ENCODE data around the gene CKAP2.
"Not testable (repeated sequence)": the region's sequence is repeated elsewhere in the genome, so short reads cannot be mapped to it uniquely, and the experiment has no call there.

Gene CKAP2

DNA sequence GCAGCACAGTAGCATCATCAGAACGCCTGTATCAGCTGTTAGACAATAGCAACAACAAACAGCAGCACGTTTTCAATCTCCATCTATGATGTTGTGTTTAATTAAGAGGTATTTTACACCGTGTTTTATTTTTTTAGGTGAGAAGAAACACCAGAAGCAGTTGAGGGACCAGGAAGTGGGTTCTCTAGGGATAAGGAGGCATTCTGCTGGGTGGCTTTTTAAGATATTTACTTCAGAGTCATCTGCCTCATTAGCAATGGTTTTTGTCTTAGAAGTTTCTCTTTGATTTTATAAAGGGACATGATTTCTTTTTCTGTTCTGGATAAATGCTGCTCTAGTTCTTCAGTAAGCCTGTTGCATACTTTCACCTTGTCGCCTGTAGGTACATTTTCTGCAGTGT, 8.2 kb downstream of the CKAP2 start:
- Histone ChIP-seq H3K4me3 (no peak overlapping the region), H4K20me1 (peaks cover 0 to 54% (median 32%) of the 10 kb centered on the region in 11 experiments; a peak in 13 of 22 replicates), H3K27me3 (no peaks in the 10 kb centered on the region), H3K4me1 (peaks cover 0 to 38% (median 16%) of the 10 kb centered on the region in 10 experiments; a peak in 17 of 20 replicates), H3K9me3 (replicated peaks in 1 of 11) (peaks cover 0 to 6% (median 0%) of the 10 kb centered on the region in 11 experiments; a peak in 2 of 22 replicates), H3K27ac (no peak overlapping the region), H3K36me3 (peaks cover 81 to 100% (median 98%) of the 10 kb centered on the region in 11 experiments), H3K4me2 (0 out of 22 replicates have a peak overlapping the region, but pooled peaks of 1 of the 11 experiments have one; percentile 24), H3K9ac (no peak overlapping the region)
- TF ChIP-seq Cebpa-rat (IDR thresholded peaks at IDR 0.05), result no peak

DNA sequence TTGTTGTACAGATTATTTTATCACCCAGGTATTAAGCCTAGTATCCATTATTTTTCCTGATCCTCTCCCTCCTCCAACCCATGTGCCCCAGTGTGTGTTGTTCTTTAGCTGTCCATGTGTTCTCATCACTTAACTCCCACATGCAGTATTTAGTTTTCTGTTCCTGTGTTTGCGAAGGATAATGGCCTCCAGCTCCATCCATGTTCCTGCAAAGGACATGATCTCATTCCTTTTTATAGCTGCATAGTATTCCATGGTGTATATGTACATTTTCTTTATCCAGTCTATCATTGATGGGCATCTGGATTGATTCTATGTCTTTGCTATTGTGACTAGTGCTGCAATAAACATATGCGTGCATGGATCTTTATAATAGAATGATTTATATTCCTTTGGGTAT, 13.2 kb downstream of the CKAP2 start:
- not testable (repeated sequence) for H3K9ac ChIP-seq; H3K4me2 ChIP-seq; H3K27me3 ChIP-seq; H3K4me3 ChIP-seq; H3K9me3 ChIP-seq (replicated peaks in 1 of 11); H3K27ac ChIP-seq; H3K4me1 ChIP-seq
- Histone ChIP-seq H3K36me3 (peaks cover 87 to 100% (median 96%) of the 10 kb centered on the region in 11 experiments), H4K20me1 (peaks cover 0 to 12% (median 9%) of the 10 kb centered on the region in 11 experiments; a peak in 9 of 22 replicates)

DNA sequence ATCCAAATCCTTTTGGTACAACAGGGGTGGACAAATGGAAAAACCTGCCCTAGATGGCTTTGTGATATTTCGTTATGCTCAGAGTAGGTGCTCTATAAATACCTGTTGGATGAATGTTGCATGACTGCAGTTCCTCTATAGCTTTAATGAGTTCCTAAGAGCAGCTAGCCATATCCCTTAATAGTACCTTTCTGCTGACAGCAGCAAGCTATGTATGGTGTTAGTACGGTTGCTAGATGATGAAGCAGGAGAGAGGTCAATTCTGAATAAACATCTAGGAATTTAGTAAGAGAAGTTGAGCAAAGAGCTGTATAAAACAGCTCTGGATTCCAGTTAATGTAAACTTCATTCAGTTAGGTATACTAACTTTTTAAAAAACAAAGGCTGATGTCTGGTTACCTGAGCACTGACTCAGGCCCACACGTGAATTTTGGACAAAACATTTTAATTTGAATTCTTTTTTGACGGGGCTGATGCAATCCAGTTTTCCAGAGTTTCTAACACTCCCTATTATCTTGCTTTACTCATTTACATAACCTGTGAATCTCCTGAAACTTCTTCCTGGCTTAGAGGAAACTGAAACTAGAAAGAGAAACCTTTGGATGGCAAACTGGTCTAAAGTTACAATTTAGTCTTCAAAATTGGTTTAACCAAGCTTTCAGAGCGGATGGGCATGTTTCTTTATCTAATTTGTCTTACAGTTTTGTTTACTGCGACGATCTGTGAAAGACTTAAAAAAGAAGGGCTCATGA, 25.6 kb downstream of the CKAP2 start:
- not testable (repeated sequence) for H3K27ac ChIP-seq; H3K4me3 ChIP-seq; H3K27me3 ChIP-seq; H4K20me1 ChIP-seq; H3K4me1 ChIP-seq; H3K9ac ChIP-seq; H3K4me2 ChIP-seq; H3K9me3 ChIP-seq (replicated peaks in 1 of 11)
- peaks cover 9 to 24% (median 14%) of the 10 kb centered on the region in 11 experiments for H3K36me3 ChIP-seq

DNA sequence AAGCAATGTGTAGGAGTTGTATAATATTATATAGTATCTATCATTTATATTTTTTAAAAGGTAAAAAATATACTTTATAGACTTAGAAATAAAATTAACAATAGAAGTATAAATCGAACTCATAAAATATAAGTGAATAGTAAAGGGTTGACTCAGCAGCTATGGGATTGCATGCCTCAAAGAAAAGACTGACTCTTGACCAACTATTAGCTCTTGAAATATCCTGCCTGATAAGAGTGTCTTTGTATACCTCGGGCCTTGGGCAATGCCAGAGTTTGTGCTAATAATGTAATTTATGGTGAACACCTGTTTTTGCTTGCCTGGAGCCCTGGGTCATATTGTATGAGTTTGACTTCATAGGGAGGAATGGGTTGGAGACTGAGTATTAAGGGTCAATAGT, 31.8 kb downstream of the CKAP2 start:
- H3K4me1 ChIP-seq; H3K4me2 ChIP-seq; H4K20me1 ChIP-seq; H3K9ac ChIP-seq; H3K27ac ChIP-seq; H3K27me3 ChIP-seq; H3K4me3 ChIP-seq; H3K36me3 ChIP-seq; H3K9me3 ChIP-seq (replicated peaks in 1 of 11): not testable (repeated sequence)

DNA sequence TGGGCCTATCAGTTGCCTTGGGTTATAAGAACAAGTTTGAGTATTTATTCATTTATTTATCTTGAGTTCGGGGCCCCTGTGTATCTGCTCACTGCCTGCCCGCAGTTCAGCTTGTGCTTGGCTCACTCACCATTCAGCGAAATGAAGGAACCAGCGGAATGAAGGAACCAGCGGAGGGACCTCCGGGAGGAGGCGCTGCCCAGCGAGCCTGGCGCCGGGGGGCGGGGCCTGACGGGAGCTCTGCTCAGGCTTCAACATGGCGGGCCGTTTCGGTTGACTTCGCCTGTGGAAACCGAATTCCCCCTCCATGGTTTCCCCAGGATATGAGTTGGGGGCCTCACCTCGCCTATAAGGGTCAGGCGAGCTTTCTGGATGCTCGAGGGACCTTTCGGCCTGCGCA, 33.5 kb downstream of the CKAP2 start:
- H4K20me1 ChIP-seq; H3K27me3 ChIP-seq; H3K36me3 ChIP-seq; H3K4me3 ChIP-seq; H3K27ac ChIP-seq; H3K9me3 ChIP-seq (replicated peaks in 1 of 11); H3K9ac ChIP-seq; H3K4me1 ChIP-seq; H3K4me2 ChIP-seq: not testable (repeated sequence)

DNA sequence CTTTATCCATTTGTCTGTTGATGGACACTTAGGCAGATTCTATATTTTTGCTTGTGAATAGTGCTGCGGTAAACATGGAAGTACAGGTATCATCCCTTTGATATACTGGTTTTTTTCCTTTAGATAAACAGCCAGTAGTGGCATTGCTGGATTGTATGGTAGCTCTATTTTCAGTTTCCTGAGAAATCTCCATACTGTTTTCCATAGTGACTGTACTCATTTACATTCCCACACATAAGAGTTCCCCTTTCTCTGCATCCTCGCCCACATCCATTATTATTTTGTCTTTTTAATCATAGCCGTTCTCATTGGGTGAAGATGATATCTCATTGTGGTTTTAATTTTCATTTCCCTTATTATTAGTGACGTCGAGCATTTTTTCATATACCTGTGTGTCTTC, 35.7 kb downstream of the CKAP2 start:
- not testable (repeated sequence) for H3K4me3 ChIP-seq; H3K27me3 ChIP-seq; H3K9me3 ChIP-seq (replicated peaks in 1 of 11)

DNA sequence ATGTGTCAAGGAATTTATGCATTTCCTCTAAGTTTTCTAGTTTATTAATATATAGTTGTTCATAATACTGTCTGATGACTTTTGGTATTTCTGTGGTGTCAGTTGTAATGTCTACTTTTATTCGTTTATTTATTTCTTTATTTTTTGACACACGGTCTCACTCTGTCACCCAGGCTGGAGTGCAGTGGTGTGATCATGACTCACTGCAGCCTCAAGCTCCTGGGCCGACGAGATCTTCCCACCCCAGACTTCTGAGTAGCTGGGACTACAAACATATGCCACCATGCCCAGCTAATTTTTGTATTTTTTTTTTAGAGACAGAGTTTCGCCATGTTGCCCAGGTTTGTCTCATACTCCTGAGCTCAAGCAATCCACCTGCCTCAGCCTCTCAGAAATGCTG, 39.0 kb downstream of the CKAP2 start:
- H3K4me2 ChIP-seq; H3K4me3 ChIP-seq; H4K20me1 ChIP-seq; H3K27ac ChIP-seq; H3K27me3 ChIP-seq; H3K9me3 ChIP-seq (replicated peaks in 1 of 11); H3K9ac ChIP-seq; H3K36me3 ChIP-seq; H3K4me1 ChIP-seq: not testable (repeated sequence)

More for the DNA sequence above, 35.7 kb downstream of the CKAP2 start:
- H3K4me1 ChIP-seq, H3K36me3 ChIP-seq, H3K9ac ChIP-seq, H3K4me2 ChIP-seq, H4K20me1 ChIP-seq, H3K27ac ChIP-seq: not testable (repeated sequence)

DNA sequence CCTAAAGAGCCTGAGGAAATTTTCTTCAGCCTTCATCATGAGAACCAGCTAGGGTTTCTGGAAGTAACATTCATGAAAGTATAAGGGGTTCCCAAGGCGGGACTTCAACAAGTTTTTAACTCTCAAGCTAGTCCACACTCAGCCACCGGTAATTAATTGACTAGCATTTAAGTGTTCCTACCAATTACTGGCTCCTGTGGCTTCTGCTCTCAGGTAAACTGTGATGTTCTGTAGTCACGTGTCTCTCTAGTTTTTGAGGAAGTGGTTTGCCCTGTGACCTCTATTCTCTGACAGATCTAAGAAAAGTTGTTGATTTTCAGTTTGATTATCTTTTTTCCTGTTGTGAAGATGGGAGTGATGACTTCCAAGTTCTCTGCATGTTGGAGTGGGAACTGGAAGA, 42.7 kb downstream of the CKAP2 start:
- H3K4me3 ChIP-seq, H3K27me3 ChIP-seq, H4K20me1 ChIP-seq, H3K4me1 ChIP-seq, H3K9ac ChIP-seq, H3K27ac ChIP-seq, H3K4me2 ChIP-seq, H3K36me3 ChIP-seq: not testable (repeated sequence)
- H3K9me3 ChIP-seq (replicated peaks in 1 of 11), result peaks cover 10 to 12% (median 11%) of the 10 kb centered on the region in 11 experiments

DNA sequence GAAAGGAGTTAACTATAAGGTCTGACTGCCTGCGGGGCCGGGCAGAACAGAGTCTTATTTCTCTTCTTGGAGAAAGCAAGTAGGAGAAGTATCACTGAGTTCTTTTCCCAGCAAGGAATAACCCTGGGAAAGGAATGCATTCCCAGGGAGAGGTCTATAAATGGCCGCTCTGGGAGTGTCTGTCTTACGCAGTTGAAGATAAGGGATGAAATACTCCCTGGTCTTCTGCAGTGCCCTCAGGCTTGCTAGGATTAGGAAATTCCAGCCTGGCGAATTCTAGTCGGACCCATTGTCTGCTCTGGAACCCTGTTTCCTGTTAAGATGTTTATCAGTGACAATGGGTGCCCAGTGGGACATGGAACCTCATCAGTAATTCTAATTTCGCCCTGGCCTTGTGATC, 47.0 kb downstream of the CKAP2 start:
- peaks cover 13 to 22% (median 20%) of the 10 kb centered on the region in 11 experiments for H3K9me3 ChIP-seq (replicated peaks in 1 of 11)
- H3K4me3 ChIP-seq, H3K4me2 ChIP-seq, H3K36me3 ChIP-seq, H4K20me1 ChIP-seq, H3K27ac ChIP-seq, H3K9ac ChIP-seq, H3K4me1 ChIP-seq, H3K27me3 ChIP-seq: not testable (repeated sequence)

DNA sequence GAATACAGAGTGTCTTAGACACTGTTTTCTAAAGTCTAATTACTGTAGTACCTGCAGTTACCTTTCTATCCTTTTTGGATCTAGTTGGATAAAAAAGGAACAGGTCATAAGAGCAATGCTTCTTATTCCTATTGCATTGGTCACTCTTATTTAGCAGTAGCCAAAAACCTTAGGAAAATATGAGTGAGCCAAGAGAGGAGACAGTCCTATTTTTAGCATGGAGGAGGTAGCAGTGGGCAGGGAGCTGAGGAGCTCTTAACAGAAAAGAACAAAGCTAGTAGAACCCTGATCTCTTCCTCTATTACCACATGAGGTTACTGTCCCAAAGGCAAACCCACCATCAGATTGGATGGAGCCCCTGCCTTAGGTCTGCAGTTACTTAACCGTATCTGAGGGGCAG, 50.6 kb downstream of the CKAP2 start:
- H3K4me3 ChIP-seq, H3K27me3 ChIP-seq: not testable (repeated sequence)
- peaks cover 17 to 28% (median 22%) of the 10 kb centered on the region in 11 experiments for H3K9me3 ChIP-seq (replicated peaks in 1 of 11)

DNA sequence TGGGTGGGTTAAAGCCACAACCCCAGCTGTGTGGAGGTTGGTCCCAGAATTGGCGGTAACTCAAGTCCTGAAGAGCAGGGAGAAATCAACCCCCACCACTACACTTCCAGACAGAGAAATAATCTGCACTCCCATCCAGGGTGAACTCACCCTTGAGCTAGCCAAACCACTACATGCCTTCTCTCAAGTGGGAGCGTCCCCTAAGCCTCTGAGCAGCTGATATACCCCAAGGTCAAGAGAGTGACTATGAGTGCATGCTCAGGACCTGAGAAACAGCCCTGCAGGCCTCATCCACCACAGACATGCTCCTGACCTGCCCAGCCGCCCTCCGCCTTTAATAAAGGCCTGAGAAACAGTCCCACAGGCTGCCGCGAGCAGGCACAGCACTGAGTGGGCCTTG, 54.3 kb downstream of the CKAP2 start:
- H4K20me1 ChIP-seq, H3K4me3 ChIP-seq, H3K9ac ChIP-seq, H3K4me1 ChIP-seq, H3K27me3 ChIP-seq, H3K27ac ChIP-seq, H3K4me2 ChIP-seq, H3K36me3 ChIP-seq: not testable (repeated sequence)
- peaks cover 5 to 17% (median 12%) of the 10 kb centered on the region in 11 experiments; a peak in 19 of 22 replicates for H3K9me3 ChIP-seq (replicated peaks in 1 of 11)

More for the DNA sequence above, 50.6 kb downstream of the CKAP2 start:
- not testable (repeated sequence) for H3K4me1 ChIP-seq, H3K36me3 ChIP-seq, H3K9ac ChIP-seq, H3K27ac ChIP-seq, H4K20me1 ChIP-seq, H3K4me2 ChIP-seq

DNA sequence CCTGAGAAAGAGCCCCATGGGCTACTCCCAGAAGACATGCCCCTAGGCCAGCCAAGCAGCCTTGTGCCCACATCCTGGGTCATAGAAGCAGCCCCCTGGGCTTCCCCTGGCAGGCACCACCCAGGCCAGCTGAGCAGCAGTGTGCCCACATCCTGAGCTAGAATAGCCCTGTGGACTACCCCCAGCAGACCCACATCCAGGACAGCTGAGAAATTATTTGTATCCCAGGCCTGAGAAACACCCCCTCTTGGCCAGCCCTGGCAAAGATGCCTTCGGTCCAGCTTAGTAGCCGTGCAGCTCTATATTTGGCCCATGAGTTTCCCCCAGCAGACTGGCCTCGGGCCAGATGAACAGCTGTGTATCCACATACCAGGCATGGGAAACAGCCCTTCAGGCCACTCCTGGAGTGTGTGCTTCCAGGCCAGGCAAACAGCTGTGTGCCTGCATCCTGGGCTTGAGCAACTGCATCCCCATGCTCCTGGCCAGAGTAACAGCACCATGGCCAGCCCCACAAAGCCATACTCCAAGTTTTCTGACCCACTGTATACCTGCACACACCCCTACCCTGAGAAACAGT, 55.0 kb downstream of the CKAP2 start:
- peaks cover 5 to 17% (median 12%) of the 10 kb centered on the region in 11 experiments; a peak in 19 of 22 replicates for H3K9me3 ChIP-seq (replicated peaks in 1 of 11)
- H3K4me3 ChIP-seq, H3K36me3 ChIP-seq, H3K27ac ChIP-seq, H3K27me3 ChIP-seq, H3K9ac ChIP-seq, H4K20me1 ChIP-seq, H3K4me2 ChIP-seq, H3K4me1 ChIP-seq: not testable (repeated sequence)

DNA sequence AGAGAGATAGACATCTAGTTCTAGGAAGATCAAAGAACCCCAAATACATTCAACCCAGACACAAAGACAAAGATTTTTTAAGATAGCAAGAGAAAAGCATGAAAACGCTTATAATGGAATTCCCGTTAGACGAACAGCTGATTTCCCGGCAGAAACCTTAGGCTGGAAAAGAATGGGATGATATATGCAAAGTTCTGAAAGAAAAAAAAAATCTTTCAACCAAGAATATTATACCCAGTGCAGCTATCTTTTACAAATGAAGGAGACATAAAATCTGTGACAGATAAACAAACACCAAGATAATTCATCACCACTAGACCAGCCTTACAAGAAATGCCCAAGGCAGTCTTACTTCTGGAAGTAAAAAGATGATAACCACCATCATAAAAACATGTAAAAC, 56.3 kb downstream of the CKAP2 start:
- peaks cover 5 to 17% (median 12%) of the 10 kb centered on the region in 11 experiments; a peak in 19 of 22 replicates for H3K9me3 ChIP-seq (replicated peaks in 1 of 11)
- H3K4me1 ChIP-seq, H3K27me3 ChIP-seq, H3K4me3 ChIP-seq, H4K20me1 ChIP-seq, H3K4me2 ChIP-seq, H3K27ac ChIP-seq, H3K9ac ChIP-seq, H3K36me3 ChIP-seq: not testable (repeated sequence)
